K562 (cell line): ENCODE data around the gene LRRC31. TPM values are rescaled to one million over a fixed set of nuclear protein-coding genes. Genes with fewer than 3 reads are reported as not detected.
A peak's percentile ranks its signal among the peaks of the same experiment; 100 is the strongest.

Source experiments
- ARID3B ChIP-seq: fragments of 250-450 bp; sonication (Bioruptor Pico); IDR thresholded peaks from 2 replicates; pipeline ENCODE4 v1.4.0; 2020; ENCODE audit warnings: borderline replicate concordance
- E2F8 ChIP-seq: fragments of 450-650 bp; IDR thresholded peaks from 2 replicates; pipeline ENCODE4 v1.7.1; 2018; ENCODE audit warnings: mild to moderate bottlenecking, low read depth; ENCODE audit not compliant: partially characterized antibody
- ESRRB ChIP-seq: fragments of 250-450 bp; sonication (Bioruptor Pico); IDR thresholded peaks from 2 replicates; pipeline ENCODE4 v1.5.0; 2020; ENCODE audit warnings: mild to moderate bottlenecking, moderate library complexity, borderline replicate concordance
- IRF1 ChIP-seq: sonication (generic); formaldehyde crosslinking; IDR thresholded peaks from 2 replicates; pipeline ENCODE4 v1.8.0; 2022; ENCODE audit warnings: missing genetic modification reagents, mild to moderate bottlenecking, borderline replicate concordance
- KDM1A ChIP-seq, 2 experiments: fragments of 450-650 bp; IDR thresholded peaks; 2 replicates each; pipeline ENCODE4 v1.6.1; 2016; ENCODE audit warnings: mild to moderate bottlenecking in 2 of 2
- MAZ ChIP-seq, 2 experiments: fragments of 450-650 bp in 1 of 2; sonication (generic) in 1 of 2; formaldehyde crosslinking; IDR thresholded peaks in 1 of 2; conservative IDR thresholded peaks in 1 of 2; 2 replicates each; pipeline versions ENCODE4 v1.4.0 to v1.5.0; 2020; ENCODE audit warnings: mild to moderate bottlenecking in 1 of 2, missing genetic modification reagents in 1 of 2
- MYBL2 ChIP-seq, 2 experiments: fragments of 450-650 bp in 1 of 2; sonication (generic) in 1 of 2; formaldehyde crosslinking in 1 of 2; IDR thresholded peaks; 2 replicates each; pipeline versions ENCODE4 v1.6.1 to v1.8.1; 2017 to 2022; ENCODE audit warnings: borderline replicate concordance in 1 of 2, inconsistent platforms in 1 of 2, low read depth in 1 of 2, mild to moderate bottlenecking in 1 of 2, missing genetic modification reagents in 1 of 2, moderate library complexity in 1 of 2
- NR2C1 ChIP-seq, 2 experiments: fragments of 450-650 bp; IDR thresholded peaks; 2 replicates each; pipeline ENCODE4 v1.6.1; 2017; ENCODE audit warnings: mild to moderate bottlenecking in 2 of 2, antibody characterized with exemption in 1 of 2, inconsistent platforms in 1 of 2, missing compliant biosample characterization in 1 of 2, missing genetic modification characterization in 1 of 2
- PTTG1 ChIP-seq: fragments of 450-650 bp; IDR thresholded peaks from 2 replicates; pipeline ENCODE4 v1.6.1; 2016; ENCODE audit warnings: low read depth, mild to moderate bottlenecking, missing genetic modification characterization, missing compliant biosample characterization
- RCOR1 ChIP-seq, 2 experiments: IDR thresholded peaks; 2 replicates each; pipeline ENCODE4 v1.6.1; 2012; ENCODE audit warnings: low read depth in 2 of 2, low read length in 2 of 2, borderline replicate concordance in 1 of 2, improper control_type of control experiment in 1 of 2
- SMAD1 ChIP-seq: fragments of 150-350 bp; IDR thresholded peaks from 2 replicates; pipeline ENCODE4 v1.6.1; 2014; ENCODE audit warnings: low read length, low read depth; ENCODE audit not compliant: partially characterized antibody
- SNIP1 ChIP-seq: fragments of 450-650 bp; IDR thresholded peaks from 2 replicates; pipeline ENCODE4 v1.7.1; 2017; ENCODE audit warnings: low read depth, mild to moderate bottlenecking
- STAG1 ChIP-seq: sonication (generic); formaldehyde crosslinking; IDR thresholded peaks from 2 replicates; pipeline ENCODE4 v1.5.0; 2020; ENCODE audit warnings: missing genetic modification reagents, borderline replicate concordance
- TOE1 ChIP-seq, 2 experiments: fragments of 450-650 bp in 1 of 2; sonication (generic) in 1 of 2; formaldehyde crosslinking in 1 of 2; IDR thresholded peaks; 2 replicates each; pipeline versions ENCODE4 v1.7.1 to v1.8.0; 2016 to 2022; ENCODE audit warnings: borderline replicate concordance in 2 of 2, mild to moderate bottlenecking in 2 of 2, antibody characterized with exemption in 1 of 2, inconsistent platforms in 1 of 2, low read depth in 1 of 2, missing genetic modification reagents in 1 of 2, moderate library complexity in 1 of 2
- WHSC1 ChIP-seq: IDR thresholded peaks from one replicate; pipeline ENCODE4 v1.6.1; 2012; ENCODE audit warnings: low read length, control low read depth, inconsistent platforms
- ZBTB34 ChIP-seq: fragments of 250-450 bp; sonication (Bioruptor Pico); IDR thresholded peaks from 2 replicates; pipeline ENCODE4 v1.8.0; 2021; ENCODE audit warnings: mild to moderate bottlenecking, moderate library complexity
- ZNF507 ChIP-seq: conservative IDR thresholded peaks from 2 replicates; pipeline ENCODE4 v1.6.1; 2017; ENCODE audit warnings: missing genetic modification characterization, missing compliant biosample characterization
- polyA plus RNA-seq, 8 experiments: library from polyadenylated mRNA; depleted of rRNA in 4 of 8; stranded (reverse) in 5 of 8; unstranded in 3 of 8; fragments of >200 nt; fragmentation: Nextera tagmentation in 2 of 8; fragmentation: Illumina TruSeq in 1 of 8; extraction: Ambion mirVana in 2 of 8; extraction: Trizol in 1 of 8; gene quantifications; 2 replicates each; pipeline versions ENCODE4 v1.2.1 to v1.2.3, GENCODE V29; 2011 to 2014; ENCODE audit warnings: inconsistent platforms in 1 of 8, missing spikeins in 1 of 8
- total RNA-seq, 7 experiments: library from RNA; depleted of rRNA in 6 of 7; stranded (reverse); fragments of >200 nt in 6 of 7; fragmentation: Illumina TruSeq in 2 of 7; extraction: Trizol in 2 of 7; gene quantifications; 2 replicates each; pipeline versions ENCODE4 v1.2.1 to v1.2.3, GENCODE V29; 2011 to 2021; ENCODE audit warnings: low replicate concordance in 1 of 7

The LRRC31 gene
- total and polyA plus RNA-seq, 9 of the 15 experiments (the other 6 are each of a cell fraction or from before 2014, with no cell fraction given): not detected

- TF ChIP-seq ZBTB34 (CRISPR knock-in tag) (no peak), KDM1A (IDR thresholded peaks at IDR 0.05) (no peak), MAZ (CRISPR knock-in tag; conservative IDR thresholded peaks at IDR 0.05 in 1 of 2, IDR thresholded peaks at IDR 0.05 in 1 of 2) (peak in 1 of 2 experiments; percentile 21; a peak in 1 of 4 replicates), RCOR1 (IDR thresholded peaks at IDR 0.05; ENCODE audit: borderline replicate concordance in 1 of 2, low read depth in 2 of 2, low read length in 2 of 2) (peak in 1 of 2 experiments; percentile 55; a peak in 1 of 4 replicates), TOE1 (IDR thresholded peaks at IDR 0.05; ENCODE audit: borderline replicate concordance) (no peak), TOE1 (CRISPR knock-in tag; IDR thresholded peaks at IDR 0.05; ENCODE audit: borderline replicate concordance, low read depth) (no peak), IRF1 (CRISPR knock-in tag) (no peak), ARID3B (CRISPR knock-in tag) (no peak), ZNF507 (tag) (no peak), STAG1 (CRISPR knock-in tag) (no peak; the same call in 1 of the 2 replicates), WHSC1 (no peak), NR2C1 (IDR thresholded peaks at IDR 0.05) (no peak), NR2C1 (tag; IDR thresholded peaks at IDR 0.05) (no peak), ESRRB (CRISPR knock-in tag) (no peak), E2F8 (no peak), SNIP1 (no peak), SMAD1 (no peak), PTTG1 (tag) (no peak), MYBL2 (IDR thresholded peaks at IDR 0.05; ENCODE audit: low read depth) (no peak), MYBL2 (CRISPR knock-in tag; IDR thresholded peaks at IDR 0.05; ENCODE audit: borderline replicate concordance) (no peak)
These were observed 6.3 kb downstream of the LRRC31 start (continued) for GRCh38 chr3:169863458-169863899.
